ENCODE measurements around the gene MCF2L2.
"Not testable (repeated sequence)": the region's sequence is repeated elsewhere in the genome, so short reads cannot be mapped to it uniquely, and the experiment has no call there.

Gene MCF2L2

DNA sequence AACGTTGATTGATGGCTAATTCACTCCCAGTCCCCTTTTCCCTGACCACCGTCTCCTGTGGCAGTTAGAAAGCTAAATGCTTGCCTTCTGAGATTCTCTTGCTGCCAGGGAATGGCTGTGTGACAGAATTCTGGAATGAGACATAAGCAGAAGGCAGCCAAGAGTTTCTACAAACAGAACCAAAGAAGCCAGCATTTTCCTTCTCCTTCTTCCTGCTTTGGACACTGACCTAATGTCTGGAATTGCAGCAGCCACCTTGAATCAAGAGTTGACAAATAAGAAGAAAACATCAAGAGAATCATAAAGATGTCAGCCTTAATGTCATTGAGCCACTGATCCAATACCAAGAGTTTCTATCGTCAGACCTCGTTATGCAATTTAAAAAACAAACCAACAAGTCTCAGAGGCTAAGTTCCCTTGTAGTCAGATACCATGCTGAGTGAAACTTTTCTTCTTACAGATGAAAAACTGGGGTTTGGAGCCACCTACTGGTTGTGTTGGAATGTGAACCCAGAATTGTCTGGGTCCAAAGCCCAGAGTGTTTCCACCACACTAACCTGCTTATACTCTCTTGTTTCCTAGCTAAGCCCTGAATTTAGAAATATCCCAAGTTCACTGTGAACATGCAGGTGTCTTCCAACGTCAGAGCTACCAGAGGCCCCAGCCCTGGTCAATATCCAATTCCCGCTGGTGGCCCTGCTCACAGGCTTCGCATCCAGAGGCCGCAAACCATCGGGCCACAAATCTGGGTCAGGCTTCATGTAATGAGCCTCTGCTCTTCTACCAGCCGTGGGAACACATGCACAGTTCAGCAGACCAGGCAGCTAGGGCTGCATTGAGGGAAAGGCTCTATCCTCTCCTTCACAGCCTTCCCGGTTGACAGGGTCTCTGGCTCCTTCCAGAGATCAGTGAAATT lies 42.5 kb downstream of the MCF2L2 start:
- no peak overlapping the region for H3K4me3 Mint-ChIP-seq
- H3K27me3 Mint-ChIP-seq: no peaks in the 10 kb centered on the region
- H3K9me3 Mint-ChIP-seq: no peaks in the 10 kb centered on the region
- peaks cover 1% of the 10 kb centered on the region for H3K36me3 Mint-ChIP-seq (ENCODE audit: insufficient read depth)
- ATAC-seq (replicated peaks; ENCODE audit: extremely low read depth, poor library complexity, severe bottlenecking) (peak; percentile 56), DNase-seq (ENCODE audit: low spot score in 2 of 2) (peak; percentile 26 to 50)
- peaks cover 5% of the 10 kb centered on the region for H3K4me1 Mint-ChIP-seq
- peak overlapping the region; percentile 77 for H3K27ac Mint-ChIP-seq (ENCODE audit: low read depth)

DNA sequence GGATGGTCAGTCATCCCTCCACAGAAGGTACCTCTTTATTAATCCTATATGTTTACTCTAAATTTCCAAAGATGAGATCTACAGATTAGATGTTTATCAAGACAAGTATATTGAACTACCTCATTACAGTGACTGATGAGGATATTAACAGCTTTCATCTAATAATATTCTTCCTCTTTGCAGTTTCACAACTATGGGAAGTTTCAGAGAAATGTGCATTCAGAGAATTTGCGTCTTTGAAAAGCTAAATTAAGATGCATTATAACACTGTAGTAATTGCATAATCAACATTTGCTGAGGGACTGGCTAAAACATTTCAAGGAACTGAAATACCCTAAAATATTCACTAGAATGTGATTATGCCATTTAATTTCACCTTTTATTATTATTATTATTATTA lies 46.7 kb downstream of the MCF2L2 start:
- DNase-seq (ENCODE audit: low spot score in 2 of 2): no peak
- H3K4me1 Mint-ChIP-seq: peaks cover 5% of the 10 kb centered on the region
- H3K36me3 Mint-ChIP-seq (ENCODE audit: insufficient read depth): peaks cover 3% of the 10 kb centered on the region
- no peak overlapping the region for H3K4me3 Mint-ChIP-seq
- no peak for ATAC-seq (replicated peaks; ENCODE audit: extremely low read depth, poor library complexity, severe bottlenecking)
- H3K27ac Mint-ChIP-seq (ENCODE audit: low read depth): no peak overlapping the region
- no peaks in the 10 kb centered on the region for H3K9me3 Mint-ChIP-seq
- H3K27me3 Mint-ChIP-seq: no peaks in the 10 kb centered on the region

DNA sequence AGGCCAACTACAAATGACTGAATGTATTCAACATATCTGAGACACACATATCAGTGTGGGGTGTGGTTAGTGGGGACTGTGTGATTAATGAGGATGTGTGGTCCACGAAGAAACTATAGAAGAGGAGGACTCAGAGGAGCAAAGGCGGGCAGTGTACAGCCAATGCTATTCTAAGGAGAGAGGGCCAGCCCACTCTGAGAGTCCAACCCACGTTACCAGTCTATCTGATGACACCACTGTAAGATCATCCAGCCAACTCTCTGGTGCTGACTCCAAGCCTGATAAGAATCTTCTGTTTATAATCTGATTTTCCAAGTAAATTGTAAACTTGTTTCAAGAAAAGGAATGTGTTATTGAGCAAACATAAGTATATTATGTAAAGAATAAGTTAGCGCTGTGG lies 47.2 kb downstream of the MCF2L2 start:
- H3K36me3 Mint-ChIP-seq (ENCODE audit: insufficient read depth): peaks cover 3% of the 10 kb centered on the region
- H3K9me3 Mint-ChIP-seq: no peaks in the 10 kb centered on the region
- H3K4me3 Mint-ChIP-seq: no peak overlapping the region
- H3K27ac Mint-ChIP-seq (ENCODE audit: low read depth): no peak overlapping the region
- H3K4me1 Mint-ChIP-seq: peaks cover 5% of the 10 kb centered on the region
- DNase-seq (ENCODE audit: low spot score in 2 of 2) (no peak), ATAC-seq (replicated peaks; ENCODE audit: extremely low read depth, poor library complexity, severe bottlenecking) (no peak)
- H3K27me3 Mint-ChIP-seq: no peaks in the 10 kb centered on the region

DNA sequence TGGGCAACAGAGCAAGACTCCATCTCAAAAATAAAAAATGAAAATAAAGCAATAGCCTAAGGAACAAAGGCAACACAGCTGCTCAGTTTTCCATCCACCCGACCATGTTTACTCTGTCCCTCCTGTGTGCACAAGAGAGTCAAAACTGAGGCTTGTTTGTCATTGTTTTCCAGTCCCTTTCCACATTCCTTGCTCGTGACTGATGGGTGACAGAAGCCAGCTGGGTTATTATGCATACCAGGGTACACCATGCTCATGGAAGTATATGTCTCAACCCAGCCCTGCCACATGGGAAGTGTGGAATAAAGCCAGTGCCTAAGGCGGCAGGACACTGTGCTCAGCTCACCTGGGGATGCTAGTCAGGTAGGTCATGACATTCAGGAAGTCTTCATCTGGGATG lies 49.5 kb downstream of the MCF2L2 start:
- H3K27ac Mint-ChIP-seq (ENCODE audit: low read depth): no peak overlapping the region
- H3K36me3 Mint-ChIP-seq (ENCODE audit: insufficient read depth): peaks cover 3% of the 10 kb centered on the region
- no peaks in the 10 kb centered on the region for H3K27me3 Mint-ChIP-seq
- no peaks in the 10 kb centered on the region for H3K4me1 Mint-ChIP-seq
- no peaks in the 10 kb centered on the region for H3K9me3 Mint-ChIP-seq
- no peak overlapping the region for H3K4me3 Mint-ChIP-seq
- DNase-seq (ENCODE audit: low spot score in 2 of 2) (no peak), ATAC-seq (replicated peaks; ENCODE audit: extremely low read depth, poor library complexity, severe bottlenecking) (no peak)

DNA sequence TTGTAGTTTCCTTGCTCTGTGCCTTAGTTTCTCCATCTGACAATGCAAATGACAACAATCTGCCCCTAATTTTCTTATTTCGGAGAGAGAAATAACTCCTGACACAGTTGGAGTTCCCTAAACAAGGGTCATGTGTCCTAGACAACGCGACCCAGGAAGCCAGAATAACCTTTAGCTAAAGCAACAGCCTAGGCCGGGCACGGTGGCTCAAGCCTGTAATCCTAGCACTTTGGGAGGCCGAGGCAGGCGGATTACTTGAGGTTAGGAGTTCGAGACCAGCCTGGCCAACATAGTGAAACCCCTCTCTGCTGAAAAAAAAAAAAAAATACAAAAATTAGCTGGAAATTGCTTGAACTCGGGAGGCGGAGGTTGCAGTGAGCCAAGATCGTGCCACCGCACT lies 49.9 kb downstream of the MCF2L2 start:
- H3K9me3 Mint-ChIP-seq: no peaks in the 10 kb centered on the region
- H3K27me3 Mint-ChIP-seq: no peaks in the 10 kb centered on the region
- H3K27ac Mint-ChIP-seq (ENCODE audit: low read depth): no peak overlapping the region
- H3K36me3 Mint-ChIP-seq (ENCODE audit: insufficient read depth): peaks cover 3% of the 10 kb centered on the region
- H3K4me1 Mint-ChIP-seq: no peaks in the 10 kb centered on the region
- H3K4me3 Mint-ChIP-seq: no peak overlapping the region
- ATAC-seq (replicated peaks; ENCODE audit: extremely low read depth, poor library complexity, severe bottlenecking) (no peak), DNase-seq (ENCODE audit: low spot score in 2 of 2) (no peak)

- Mint-ChIP-seq H3K9me3 (no peaks in the 10 kb centered on the region), H3K4me1 (no peaks in the 10 kb centered on the region), H3K27ac (ENCODE audit: low read depth) (no peak overlapping the region), H3K4me3 (no peak overlapping the region), H3K27me3 (no peaks in the 10 kb centered on the region), H3K36me3 (ENCODE audit: insufficient read depth) (peaks cover 3% of the 10 kb centered on the region)
- DNase-seq (ENCODE audit: low spot score in 2 of 2) (no peak), ATAC-seq (replicated peaks; ENCODE audit: extremely low read depth, poor library complexity, severe bottlenecking) (peak; percentile 38)
These were observed 50.4 kb downstream of the MCF2L2 start for GRCh38 chr3:183378008-183378407.

GRCh38 chr3:183377307-183377959 lies 51.0 kb downstream of the MCF2L2 start:
- no peak for ATAC-seq (replicated peaks; ENCODE audit: extremely low read depth, poor library complexity, severe bottlenecking)
- no peak overlapping the region for H3K4me3 Mint-ChIP-seq
- peaks cover 3% of the 10 kb centered on the region for H3K36me3 Mint-ChIP-seq (ENCODE audit: insufficient read depth)
- H3K27ac Mint-ChIP-seq (ENCODE audit: low read depth): no peak overlapping the region
- H3K9me3 Mint-ChIP-seq: no peaks in the 10 kb centered on the region
- no peaks in the 10 kb centered on the region for H3K4me1 Mint-ChIP-seq
- no peak for DNase-seq (ENCODE audit: low spot score in 2 of 2)
- H3K27me3 Mint-ChIP-seq: no peaks in the 10 kb centered on the region

DNA sequence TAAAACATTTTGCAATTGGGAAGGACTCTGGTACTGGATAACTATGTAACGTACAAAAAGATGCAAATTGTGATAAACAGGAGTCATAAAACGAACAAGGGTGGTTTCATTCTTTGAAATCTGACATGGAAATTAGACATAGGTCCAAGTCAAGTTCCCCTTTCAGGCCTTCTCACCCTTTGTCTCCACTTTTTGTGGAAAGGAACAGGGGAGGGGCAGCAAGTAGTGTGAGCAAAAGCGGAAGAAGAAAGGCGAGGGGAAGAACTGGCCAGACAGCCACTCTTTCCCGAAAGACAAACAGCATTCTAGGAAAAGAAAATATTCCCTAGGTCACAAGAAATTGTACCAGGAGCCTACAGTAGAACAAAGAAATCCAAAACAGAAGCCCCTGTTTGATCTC lies 52.6 kb downstream of the MCF2L2 start:
- ATAC-seq (replicated peaks; ENCODE audit: extremely low read depth, poor library complexity, severe bottlenecking): no peak
- H3K4me3 Mint-ChIP-seq: no peak overlapping the region

DNA sequence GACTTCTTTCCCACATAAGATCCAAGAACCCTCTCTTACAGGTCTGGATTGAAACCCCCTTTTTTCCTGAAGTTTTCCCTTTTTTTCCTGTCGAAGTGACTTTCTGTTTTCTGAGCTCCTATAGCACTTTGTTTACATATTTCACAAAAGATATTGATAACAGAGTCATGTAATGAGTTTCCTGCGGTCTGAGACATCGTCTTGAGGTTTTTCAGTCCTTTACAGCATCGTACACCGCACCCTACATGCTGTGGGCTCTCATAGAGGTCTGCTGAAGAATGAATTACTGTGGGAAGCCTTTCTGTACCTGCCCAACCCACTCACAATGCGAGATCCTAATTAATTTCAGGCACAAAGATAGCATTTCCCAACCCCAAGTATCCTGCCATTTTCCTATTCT lies 53.1 kb downstream of the MCF2L2 start:
- DNase-seq (ENCODE audit: low spot score in 2 of 2): no peak
- Mint-ChIP-seq H3K36me3 (ENCODE audit: insufficient read depth) (peaks cover 2% of the 10 kb centered on the region), H3K9me3 (no peaks in the 10 kb centered on the region), H3K4me1 (no peaks in the 10 kb centered on the region), H3K27ac (ENCODE audit: low read depth) (no peak overlapping the region), H3K27me3 (no peaks in the 10 kb centered on the region), H3K4me3 (no peak overlapping the region)
- ATAC-seq (replicated peaks; ENCODE audit: extremely low read depth, poor library complexity, severe bottlenecking): no peak

More for the DNA sequence above, 52.6 kb downstream of the MCF2L2 start:
- DNase-seq (ENCODE audit: low spot score in 2 of 2): no peak
- H3K9me3 Mint-ChIP-seq: no peaks in the 10 kb centered on the region
- peaks cover 2% of the 10 kb centered on the region for H3K36me3 Mint-ChIP-seq (ENCODE audit: insufficient read depth)
- no peak overlapping the region for H3K27ac Mint-ChIP-seq (ENCODE audit: low read depth)
- H3K4me1 Mint-ChIP-seq: no peaks in the 10 kb centered on the region
- no peaks in the 10 kb centered on the region for H3K27me3 Mint-ChIP-seq

- no peaks in the 10 kb centered on the region for H3K27me3 Mint-ChIP-seq
- no peak overlapping the region for H3K27ac Mint-ChIP-seq (ENCODE audit: low read depth)
- no peak for DNase-seq (ENCODE audit: low spot score in 2 of 2)
- no peak for ATAC-seq (replicated peaks; ENCODE audit: extremely low read depth, poor library complexity, severe bottlenecking)
- peaks cover 2% of the 10 kb centered on the region for H3K36me3 Mint-ChIP-seq (ENCODE audit: insufficient read depth)
- no peak overlapping the region for H3K4me3 Mint-ChIP-seq
- no peaks in the 10 kb centered on the region for H3K9me3 Mint-ChIP-seq
- no peaks in the 10 kb centered on the region for H3K4me1 Mint-ChIP-seq
These were observed 55.5 kb downstream of the MCF2L2 start for GRCh38 chr3:183372911-183373310.

DNA sequence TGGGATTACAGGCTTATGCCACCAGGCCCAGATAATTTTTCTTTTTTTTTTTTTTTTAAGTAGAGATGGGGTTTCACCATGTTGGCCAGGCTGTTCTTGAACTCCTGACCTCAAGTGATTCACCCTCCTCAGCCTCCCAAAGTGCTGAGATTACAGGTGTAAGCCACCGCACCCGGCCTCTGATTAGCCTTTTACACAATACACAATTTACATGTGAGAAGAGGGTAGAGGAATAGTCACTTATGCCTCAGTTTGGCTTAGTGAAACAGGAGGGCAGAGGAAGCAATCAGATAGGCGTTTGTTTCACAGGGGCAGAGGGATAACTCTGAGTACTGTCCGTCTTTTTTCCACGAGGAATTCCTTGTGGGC lies 56.8 kb downstream of the MCF2L2 start:
- not testable (repeated sequence) for H3K4me3 Mint-ChIP-seq; H3K36me3 Mint-ChIP-seq (ENCODE audit: insufficient read depth); H3K4me1 Mint-ChIP-seq; H3K27ac Mint-ChIP-seq (ENCODE audit: low read depth); DNase-seq (ENCODE audit: low spot score in 2 of 2); ATAC-seq (replicated peaks; ENCODE audit: extremely low read depth, poor library complexity, severe bottlenecking); H3K27me3 Mint-ChIP-seq; H3K9me3 Mint-ChIP-seq

- H3K27me3 Mint-ChIP-seq: no peaks in the 10 kb centered on the region
- no peak overlapping the region for H3K4me3 Mint-ChIP-seq
- no peak for ATAC-seq (replicated peaks; ENCODE audit: extremely low read depth, poor library complexity, severe bottlenecking)
- peaks cover 6% of the 10 kb centered on the region for H3K4me1 Mint-ChIP-seq
- no peak overlapping the region for H3K27ac Mint-ChIP-seq (ENCODE audit: low read depth)
- no peaks in the 10 kb centered on the region for H3K36me3 Mint-ChIP-seq (ENCODE audit: insufficient read depth)
- H3K9me3 Mint-ChIP-seq: no peaks in the 10 kb centered on the region
- DNase-seq (ENCODE audit: low spot score in 2 of 2): no peak
These were observed 58.0 kb downstream of the MCF2L2 start for GRCh38 chr3:183370391-183370790.

GRCh38 chr3:183369627-183370026 lies 58.8 kb downstream of the MCF2L2 start:
- no peaks in the 10 kb centered on the region for H3K36me3 Mint-ChIP-seq (ENCODE audit: insufficient read depth)
- H3K4me1 Mint-ChIP-seq: peaks cover 6% of the 10 kb centered on the region
- H3K9me3 Mint-ChIP-seq: no peaks in the 10 kb centered on the region
- H3K27me3 Mint-ChIP-seq: no peaks in the 10 kb centered on the region
- H3K4me3 Mint-ChIP-seq: no peak overlapping the region
- no peak for ATAC-seq (replicated peaks; ENCODE audit: extremely low read depth, poor library complexity, severe bottlenecking)
- DNase-seq (ENCODE audit: low spot score in 2 of 2): no peak
- no peak overlapping the region for H3K27ac Mint-ChIP-seq (ENCODE audit: low read depth)

All from central memory CD8-positive, alpha-beta T cell (primary cell).